Lung (tissue), 12 donors: ENCODE data around the gene TCEANC2. TPM values are rescaled to one million over a fixed set of nuclear protein-coding genes. Genes with fewer than 3 reads are reported as not detected.

Experiments used
- ATAC-seq: fragments of 200-7000 bp; cut with Tn5 transposase; one replicate; pipeline ENCODE4 v1.9.1; 2020; ENCODE audit warnings: moderate number of reproducible peaks; ENCODE audit not compliant: insufficient read depth, low FRiP score
- DNase-seq, 3 donors: peaks; one replicate each; pipeline ENCODE4 v3.0.0-alpha.2; 2013 to 2017
- H3K27ac ChIP-seq, 2 donors: one replicate each; pipeline ENCODE4 v1.5.1; 2013; ENCODE audit warnings: mild to moderate bottlenecking in 2 of 2, moderate library complexity in 2 of 2, control low read depth in 1 of 2, inconsistent platforms in 1 of 2, low read depth in 1 of 2, low read length in 1 of 2
- H3K27me3 ChIP-seq, 3 donors: one replicate each; pipeline ENCODE4 v1.5.1; 2013; ENCODE audit warnings: low read length in 2 of 3; ENCODE audit not compliant: control insufficient read depth in 3 of 3, insufficient read depth in 3 of 3
- H3K36me3 ChIP-seq, 4 donors: one replicate each; pipeline ENCODE4 v1.5.1; 2013; ENCODE audit warnings: low read length in 4 of 4, mild to moderate bottlenecking in 1 of 4, moderate library complexity in 1 of 4; ENCODE audit not compliant: control insufficient read depth in 4 of 4, insufficient read depth in 4 of 4
- H3K4me1 ChIP-seq, 5 donors: one replicate each; pipeline ENCODE4 v1.5.1; 2013; ENCODE audit warnings: low read length in 5 of 5, mild to moderate bottlenecking in 2 of 5, moderate library complexity in 1 of 5; ENCODE audit not compliant: control insufficient read depth in 5 of 5, insufficient read depth in 5 of 5
- H3K4me3 ChIP-seq: one replicate; pipeline ENCODE4 v1.5.1; 2013; ENCODE audit warnings: mild to moderate bottlenecking, control low read depth, moderate library complexity
- H3K9ac ChIP-seq, 2 donors: one replicate each; pipeline ENCODE4 v1.5.1; 2013; ENCODE audit warnings: low read length in 2 of 2, control low read depth in 1 of 2; ENCODE audit not compliant: insufficient read depth in 1 of 2
- H3K9me3 ChIP-seq, 4 donors: one replicate each; pipeline ENCODE4 v1.5.1; 2013; ENCODE audit warnings: low read length in 3 of 4, mild to moderate bottlenecking in 1 of 4, moderate library complexity in 1 of 4; ENCODE audit not compliant: control insufficient read depth in 4 of 4, insufficient read depth in 3 of 4
- WGBS, 2 donors: extraction: QIAGEN DNeasy Blood & Tissue Kit; methylation state at CpG; one replicate each; pipeline ENCODE4 v1.1.7; 2013; 5-methylcytosine and 5-hydroxymethylcytosine counted together
- polyA plus RNA-seq, 2 donors: library from polyadenylated mRNA; stranded (reverse); fragments of 200-250 nt; gene quantifications; one replicate each; pipeline ENCODE4 v1.2.1, GENCODE V29; 2013
- total RNA-seq, 2 donors: library from RNA; depleted of rRNA in 1 of 2; stranded (reverse); fragments of >200 nt in 1 of 2; gene quantifications; one replicate each; pipeline ENCODE4 v1.2.1, GENCODE V29; 2014 to 2021
- TF ChIP-seq, protein P1 (sequence below): IDR thresholded peaks from 2 replicates; pipeline ENCODE4 v1.5.1; 2012; ENCODE audit warnings: mild to moderate bottlenecking; ENCODE audit errors: control extremely low read depth, extremely low read depth
- donor health status: control.
- donor health status: control.
- donor health status: Bipolar disorder and iron deficiency.
- donor health status: healthy.
- donor health status: DM: yes; HTN: yes; CAD: no.

The TCEANC2 gene
- total and polyA plus RNA-seq, 4 donors, result 1.7 to 5.3 (median 3.6) TPM

DNA sequence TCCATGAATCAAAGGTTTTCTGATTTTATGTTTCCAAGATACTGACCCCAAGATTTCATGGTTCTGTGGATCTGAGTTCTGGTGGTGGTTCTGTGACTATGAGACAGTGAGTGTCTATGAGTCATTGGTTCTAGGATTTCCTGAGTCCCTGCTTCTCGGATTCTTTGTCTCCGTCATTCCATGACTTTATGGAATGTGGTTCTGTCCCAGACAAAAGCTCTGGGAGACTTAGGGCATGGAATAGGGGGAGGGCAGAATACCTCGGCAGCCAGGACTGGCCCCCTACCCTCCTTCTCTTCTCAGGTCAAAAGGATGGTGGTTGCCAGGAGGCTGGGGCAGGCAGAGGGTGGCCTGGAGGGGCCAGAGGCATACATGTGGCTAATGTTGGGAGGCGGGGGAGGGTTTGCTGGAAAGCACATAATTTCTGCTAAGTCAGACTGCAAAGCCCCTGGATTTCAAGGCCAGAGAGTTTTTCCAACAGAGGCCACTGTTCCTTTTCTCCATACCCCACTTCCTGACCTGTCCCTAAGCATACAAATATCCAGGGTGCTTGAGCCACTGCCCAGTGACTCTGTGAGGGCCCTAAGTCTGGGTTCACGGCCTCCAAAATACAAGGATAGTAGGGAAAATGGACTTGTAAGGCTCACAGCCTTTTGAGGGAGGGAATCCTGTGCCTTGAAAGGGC, 82.2 kb downstream of the TCEANC2 start:
- 75 to 87% methylated on average over 5 of the region's 5 CpGs for WGBS, 2 donors
- Histone ChIP-seq H3K4me1 (peaks cover 0 to 12% (median 0%) of the 10 kb centered on the region in 5 donors), H3K36me3 (no peaks in the 10 kb centered on the region), H3K27ac (no peak overlapping the region), H3K9me3 (no peaks in the 10 kb centered on the region), H3K27me3 (no peaks in the 10 kb centered on the region), H3K9ac (no peak overlapping the region), H3K4me3 (no peak overlapping the region)
- TF ChIP-seq, protein P1, sequence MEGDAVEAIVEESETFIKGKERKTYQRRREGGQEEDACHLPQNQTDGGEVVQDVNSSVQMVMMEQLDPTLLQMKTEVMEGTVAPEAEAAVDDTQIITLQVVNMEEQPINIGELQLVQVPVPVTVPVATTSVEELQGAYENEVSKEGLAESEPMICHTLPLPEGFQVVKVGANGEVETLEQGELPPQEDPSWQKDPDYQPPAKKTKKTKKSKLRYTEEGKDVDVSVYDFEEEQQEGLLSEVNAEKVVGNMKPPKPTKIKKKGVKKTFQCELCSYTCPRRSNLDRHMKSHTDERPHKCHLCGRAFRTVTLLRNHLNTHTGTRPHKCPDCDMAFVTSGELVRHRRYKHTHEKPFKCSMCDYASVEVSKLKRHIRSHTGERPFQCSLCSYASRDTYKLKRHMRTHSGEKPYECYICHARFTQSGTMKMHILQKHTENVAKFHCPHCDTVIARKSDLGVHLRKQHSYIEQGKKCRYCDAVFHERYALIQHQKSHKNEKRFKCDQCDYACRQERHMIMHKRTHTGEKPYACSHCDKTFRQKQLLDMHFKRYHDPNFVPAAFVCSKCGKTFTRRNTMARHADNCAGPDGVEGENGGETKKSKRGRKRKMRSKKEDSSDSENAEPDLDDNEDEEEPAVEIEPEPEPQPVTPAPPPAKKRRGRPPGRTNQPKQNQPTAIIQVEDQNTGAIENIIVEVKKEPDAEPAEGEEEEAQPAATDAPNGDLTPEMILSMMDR, result no peak
- ATAC-seq (no peak), DNase-seq (no peak)

DNA sequence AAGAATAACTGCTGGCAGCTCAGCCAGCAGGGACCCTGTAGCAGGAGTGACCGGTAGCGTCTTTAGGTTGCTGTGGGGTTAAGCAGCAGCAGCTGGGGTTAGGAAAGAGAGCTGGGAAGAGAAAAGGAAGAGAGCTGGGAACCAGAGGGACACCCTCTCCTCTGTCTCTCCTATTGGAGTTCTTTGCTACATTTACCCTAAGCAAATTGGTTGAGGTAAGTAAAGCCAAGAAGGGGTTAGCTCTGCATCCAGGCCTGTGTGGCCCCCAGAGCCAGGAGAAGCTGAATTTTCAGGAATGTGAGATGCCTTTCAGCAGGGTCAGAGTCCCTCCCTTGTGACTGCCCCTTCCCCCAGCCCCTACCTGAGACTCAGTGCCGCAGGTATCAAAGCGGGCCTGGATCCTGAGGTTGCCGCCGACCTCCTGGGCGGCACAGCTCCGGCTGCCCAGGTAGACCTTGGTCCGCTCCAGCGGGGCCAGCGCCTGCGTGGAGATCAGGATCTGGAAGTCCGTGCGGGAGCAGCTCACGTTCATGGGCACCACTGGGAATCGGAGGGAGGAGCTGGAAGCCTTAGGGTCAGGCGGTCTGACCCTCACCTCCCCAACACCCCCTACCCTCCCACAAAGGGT, 83.0 kb downstream of the TCEANC2 start:
- H3K4me1 ChIP-seq, result peaks cover 0 to 12% (median 0%) of the 10 kb centered on the region in 5 donors
- no peak overlapping the region for H3K27ac ChIP-seq
- TF ChIP-seq, protein P1, result no peak
- 96 to 98% methylated on average over 17 of the region's 17 CpGs for WGBS, 2 donors
- DNase-seq (no peak), ATAC-seq (no peak)
- H3K9me3 ChIP-seq, result no peaks in the 10 kb centered on the region
- no peak overlapping the region for H3K4me3 ChIP-seq
- no peaks in the 10 kb centered on the region for H3K36me3 ChIP-seq
- H3K9ac ChIP-seq, result no peak overlapping the region
- no peaks in the 10 kb centered on the region for H3K27me3 ChIP-seq

DNA sequence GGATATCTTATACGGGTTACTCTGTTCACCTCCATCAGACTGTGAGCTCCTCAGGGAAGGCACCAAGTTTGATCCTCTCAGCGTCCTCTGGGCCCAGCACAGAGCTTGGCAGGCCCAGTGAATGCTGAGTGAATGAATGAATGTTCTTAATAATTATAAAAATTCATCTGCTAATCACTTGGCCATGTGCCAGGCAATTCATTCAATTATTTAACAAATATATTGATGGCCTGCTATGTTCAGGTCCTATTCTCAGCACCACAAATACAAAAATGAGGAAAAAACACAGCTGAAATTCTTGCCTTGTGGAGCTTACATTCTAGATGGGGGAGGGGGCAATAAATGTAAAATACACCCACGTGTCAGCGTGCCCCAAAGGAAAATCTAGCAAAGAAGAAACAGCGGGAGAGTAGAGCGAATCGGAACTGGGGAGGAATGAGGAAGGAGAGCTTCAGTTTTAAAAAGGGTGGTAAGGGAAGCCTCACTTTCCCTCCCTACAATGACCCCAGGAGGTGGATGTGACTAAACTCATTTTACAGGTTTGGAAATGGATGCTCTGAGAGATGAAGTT, 83.6 kb downstream of the TCEANC2 start:
- 83 to 86% methylated on average over 7 of the region's 7 CpGs for WGBS, 2 donors
- H3K27me3 ChIP-seq, result no peaks in the 10 kb centered on the region
- H3K4me3 ChIP-seq, result no peak overlapping the region
- no peaks in the 10 kb centered on the region for H3K36me3 ChIP-seq
- H3K4me1 ChIP-seq, result peaks cover 0 to 12% (median 0%) of the 10 kb centered on the region in 5 donors
- no peak for ATAC-seq
- TF ChIP-seq, protein P1, result no peak
- H3K9ac ChIP-seq, result no peak overlapping the region
- H3K27ac ChIP-seq, result no peak overlapping the region
- DNase-seq, result no peak
- H3K9me3 ChIP-seq, result no peaks in the 10 kb centered on the region
